HG02885 (cell line): ENCODE measurements around the gene MAGEB2.
"Not testable (repeated sequence)": the region's sequence is repeated elsewhere in the genome, so short reads cannot be mapped to it uniquely, and the experiment has no call there.

Experiments
- ATAC-seq: cut with Tn5 transposase; IDR thresholded peaks from one replicate; pipeline ENCODE4 v1.9.1; 2021; ENCODE audit warnings: mild to moderate bottlenecking; ENCODE audit not compliant: unreplicated experiment, poor library complexity

MAGEB2 gene

GRCh38 chrX:30215357-30215843, at the start of gene MAGEB2:
Gene MAGEB2, plus strand, starts transcription at chrX:30215563. Its CDS starts 3,018 bp downstream, at chrX:30218581.
- no peak for ATAC-seq

GRCh38 chrX:30170900-30171299, 44.5 kb upstream of the MAGEB2 start:
- ATAC-seq, result no peak

GRCh38 chrX:30181353-30181752, 34.0 kb upstream of the MAGEB2 start:
- peak; percentile 70 for ATAC-seq

- no peak for ATAC-seq
Observed at GRCh38 chrX:30183554-30183953, 31.8 kb upstream of the MAGEB2 start.

- no peak for ATAC-seq
Observed at GRCh38 chrX:30190426-30190825, 24.9 kb upstream of the MAGEB2 start.

- ATAC-seq, result not testable (repeated sequence)
Observed at GRCh38 chrX:30193910-30194309, 21.5 kb upstream of the MAGEB2 start.

- ATAC-seq, result peak; percentile 62
Observed at GRCh38 chrX:30196322-30196721, 19.0 kb upstream of the MAGEB2 start.

- ATAC-seq, result no peak
Observed at GRCh38 chrX:30212172-30212571, 3.2 kb upstream of the MAGEB2 start.

- ATAC-seq, result no peak
Observed at GRCh38 chrX:30217465-30217864, 2.1 kb downstream of the MAGEB2 start.

GRCh38 chrX:30219372-30219771, 4.0 kb downstream of the MAGEB2 start:
- no peak for ATAC-seq

GRCh38 chrX:30220661-30221060, 5.3 kb downstream of the MAGEB2 start:
- ATAC-seq, result no peak

- no peak for ATAC-seq
Observed at GRCh38 chrX:30224536-30224935, 9.2 kb downstream of the MAGEB2 start.

- no peak for ATAC-seq
Observed at GRCh38 chrX:30228526-30228925, 13.2 kb downstream of the MAGEB2 start.

GRCh38 chrX:30230395-30230794, 15.0 kb downstream of the MAGEB2 start, which contains the start of gene MAGEB3:
Gene MAGEB3, plus strand, starts transcription at chrX:30230657. Its CDS starts 5,268 bp downstream, at chrX:30235925.
- no peak for ATAC-seq

GRCh38 chrX:30241724-30242415, 26.5 kb downstream of the MAGEB2 start, which contains the start of gene MAGEB4:
Gene MAGEB4, plus strand, starts transcription at chrX:30242000. Its CDS starts 136 bp downstream, at chrX:30242136.
- no peak for ATAC-seq

- no peak for ATAC-seq
Observed at GRCh38 chrX:30246769-30247489, 31.6 kb downstream of the MAGEB2 start, which contains the start of gene MAGEB1. Gene MAGEB1, plus strand, starts transcription at chrX:30247146. Its CDS starts 3,348 bp downstream, at chrX:30250494.

- ATAC-seq, result peak; percentile 64
Observed at GRCh38 chrX:30248854-30249253, 33.5 kb downstream of the MAGEB2 start.

GRCh38 chrX:30253257-30253656, 37.9 kb downstream of the MAGEB2 start:
- ATAC-seq, result peak; percentile 73

GRCh38 chrX:30259927-30260326, 44.6 kb downstream of the MAGEB2 start:
- ATAC-seq, result no peak

GRCh38 chrX:30261012-30261411, 45.6 kb downstream of the MAGEB2 start:
- ATAC-seq, result no peak

- no peak for ATAC-seq
Observed at GRCh38 chrX:30262763-30263162, 47.4 kb downstream of the MAGEB2 start.
